RKO (cell line): ENCODE measurements around the gene GASK1B.

Experiments
- DNase-seq: peaks from one replicate; pipeline ENCODE4 v3.0.0-alpha.2; 2016; ENCODE audit warnings: low spot score

Gene GASK1B

DNA sequence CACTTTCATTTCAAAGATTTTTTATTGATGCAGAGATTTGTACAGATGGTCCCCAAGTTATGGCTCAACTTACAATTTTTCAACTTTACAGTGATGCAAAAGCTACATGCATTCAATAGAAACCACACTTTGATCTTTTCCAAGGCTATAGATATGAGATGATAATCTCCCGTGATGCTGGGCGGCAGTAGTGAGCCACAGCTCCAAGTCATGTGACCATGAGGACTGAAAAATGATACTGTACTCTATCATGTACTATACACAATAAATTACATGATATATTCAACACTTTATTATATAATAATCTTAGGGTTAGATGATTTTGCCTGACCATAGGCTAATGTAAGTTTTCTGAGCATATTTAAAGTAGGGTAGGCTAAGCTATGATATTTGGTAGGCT is 14.0 kb upstream of the GASK1B start:
- no peak for DNase-seq

- DNase-seq: peak; percentile 31
Observed at GRCh38 chr4:158182736-158183135, 9.9 kb upstream of the GASK1B start.

DNA sequence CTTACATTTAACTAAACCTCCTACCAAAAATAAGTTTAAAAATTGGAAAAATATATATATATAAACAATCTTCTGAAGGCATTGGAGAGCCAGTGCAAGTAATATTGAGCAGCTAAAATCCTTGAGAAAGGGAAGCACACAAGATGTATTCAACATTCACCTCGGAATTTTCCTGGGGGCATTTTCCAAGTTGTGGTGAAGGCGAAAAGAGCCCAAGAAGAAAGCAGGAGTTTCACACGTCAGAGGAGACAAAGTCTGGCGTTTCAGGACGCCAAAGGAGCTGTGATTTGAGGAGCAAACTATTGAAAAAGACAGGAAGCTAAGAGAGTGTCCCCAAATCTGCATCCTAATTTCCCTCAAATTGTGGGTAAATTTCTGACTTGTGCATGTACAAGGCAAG is 9.1 kb upstream of the GASK1B start:
- DNase-seq: no peak

DNA sequence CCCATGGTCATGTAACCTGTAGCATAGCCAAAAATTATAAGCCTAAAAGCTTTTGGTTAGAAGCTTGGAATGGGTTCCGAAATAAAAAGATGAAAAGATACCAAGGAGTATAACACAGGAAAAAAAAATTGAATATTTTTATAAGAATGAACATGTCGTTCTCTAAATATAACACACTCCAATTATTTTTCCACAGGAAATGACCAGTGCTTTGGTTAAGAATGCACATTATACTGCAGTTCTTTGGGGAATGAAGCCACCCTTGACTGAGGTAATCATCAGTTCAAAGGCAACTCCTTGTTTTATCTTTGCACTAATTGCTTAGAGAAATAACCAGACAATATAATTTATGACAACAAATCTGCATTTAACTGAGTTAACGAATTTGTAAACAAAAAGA is 6.6 kb upstream of the GASK1B start:
- no peak for DNase-seq

- DNase-seq: no peak
Observed at GRCh38 chr4:158176776-158177175, 4.0 kb upstream of the GASK1B start.

GRCh38 chr4:158176108-158176507 is 3.3 kb upstream of the GASK1B start:
- peak; percentile 61 for DNase-seq

DNA sequence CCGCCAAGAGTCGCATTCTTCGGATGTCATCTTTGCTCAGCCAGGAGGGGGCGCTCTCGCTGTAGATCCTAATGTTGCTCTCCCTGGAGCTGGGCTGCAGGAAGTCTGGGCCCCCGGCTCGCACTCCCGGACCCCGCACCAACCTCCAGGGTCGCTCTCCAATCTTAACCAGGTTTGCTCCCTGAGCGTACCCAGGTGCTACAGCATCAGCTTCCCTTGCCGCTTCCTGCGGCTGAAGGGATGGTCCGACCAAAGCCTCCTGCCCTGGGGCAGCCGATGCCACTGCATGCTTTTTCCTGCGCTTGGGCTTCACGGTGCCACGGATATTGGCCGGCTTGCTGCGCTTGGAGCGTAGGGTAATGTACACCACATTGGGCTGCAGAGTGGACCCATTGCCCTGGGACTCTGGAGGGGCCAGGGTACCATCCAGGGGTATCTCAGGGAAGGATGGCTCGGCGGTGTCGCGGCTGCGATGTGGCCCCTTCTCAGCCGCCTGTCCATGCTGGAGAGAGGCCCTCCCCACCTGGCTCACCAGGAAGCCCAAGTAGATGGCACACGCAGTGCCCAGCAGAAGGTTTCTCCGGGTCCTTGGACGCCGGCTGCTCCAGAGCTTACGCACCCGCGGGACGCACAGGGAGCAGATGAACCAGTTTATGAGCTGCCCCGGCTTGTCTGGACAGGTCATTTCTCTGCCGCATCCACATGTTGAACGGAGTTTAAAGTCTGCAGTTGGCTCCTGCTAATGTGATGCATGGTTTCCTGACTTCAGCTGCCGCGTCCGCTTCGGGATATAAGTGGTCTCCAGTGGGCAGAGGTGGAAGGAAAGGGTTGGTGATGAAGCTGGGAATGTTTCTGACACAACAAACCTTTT is 1.9 kb downstream of the GASK1B start:
- DNase-seq: no peak

- DNase-seq: no peak
Observed at GRCh38 chr4:158169931-158170690, 2.7 kb downstream of the GASK1B start.

GRCh38 chr4:158169506-158169905 is 3.3 kb downstream of the GASK1B start:
- no peak for DNase-seq

DNA sequence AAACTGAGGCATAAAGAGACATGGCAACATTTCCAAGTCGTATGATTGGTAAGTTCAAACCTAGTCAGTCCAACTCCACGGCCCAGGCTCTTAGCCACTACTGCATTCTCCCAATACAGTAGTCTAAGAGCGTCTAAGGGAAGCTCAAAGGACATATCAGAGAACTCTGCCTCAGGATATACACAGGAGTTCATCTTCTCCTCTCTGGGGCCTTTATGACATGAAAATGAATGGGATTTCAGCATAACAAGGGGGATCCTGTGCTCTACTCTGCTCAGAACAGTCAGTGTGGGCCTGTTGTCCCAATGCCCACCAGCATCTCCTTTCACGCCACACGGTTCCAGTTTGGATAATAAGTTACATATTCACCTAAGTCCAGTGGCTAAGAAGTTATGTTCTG is 4.2 kb downstream of the GASK1B start:
- no peak for DNase-seq

GRCh38 chr4:158166701-158167100 is 6.1 kb downstream of the GASK1B start:
- DNase-seq: no peak

DNA sequence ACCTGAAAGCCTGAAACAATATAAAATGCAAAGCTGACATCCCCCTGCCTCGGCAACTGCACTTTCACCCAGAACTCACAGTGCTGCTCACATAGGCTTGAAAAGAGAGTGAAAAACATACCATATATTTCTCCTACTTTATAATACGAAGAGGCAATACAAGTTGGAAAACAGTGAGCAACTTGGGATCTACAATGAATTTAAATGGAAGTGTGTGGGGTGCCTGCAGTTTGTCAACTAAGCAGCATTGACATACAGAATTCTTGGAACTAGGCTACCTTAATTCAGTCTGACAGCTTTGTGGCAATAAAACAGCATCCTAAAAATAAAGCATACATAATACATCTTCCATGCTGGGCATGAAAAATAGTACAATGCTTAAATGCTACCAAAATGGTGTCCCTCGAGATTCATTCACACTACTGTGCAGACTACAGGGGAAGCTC is 8.0 kb downstream of the GASK1B start:
- DNase-seq: no peak

DNA sequence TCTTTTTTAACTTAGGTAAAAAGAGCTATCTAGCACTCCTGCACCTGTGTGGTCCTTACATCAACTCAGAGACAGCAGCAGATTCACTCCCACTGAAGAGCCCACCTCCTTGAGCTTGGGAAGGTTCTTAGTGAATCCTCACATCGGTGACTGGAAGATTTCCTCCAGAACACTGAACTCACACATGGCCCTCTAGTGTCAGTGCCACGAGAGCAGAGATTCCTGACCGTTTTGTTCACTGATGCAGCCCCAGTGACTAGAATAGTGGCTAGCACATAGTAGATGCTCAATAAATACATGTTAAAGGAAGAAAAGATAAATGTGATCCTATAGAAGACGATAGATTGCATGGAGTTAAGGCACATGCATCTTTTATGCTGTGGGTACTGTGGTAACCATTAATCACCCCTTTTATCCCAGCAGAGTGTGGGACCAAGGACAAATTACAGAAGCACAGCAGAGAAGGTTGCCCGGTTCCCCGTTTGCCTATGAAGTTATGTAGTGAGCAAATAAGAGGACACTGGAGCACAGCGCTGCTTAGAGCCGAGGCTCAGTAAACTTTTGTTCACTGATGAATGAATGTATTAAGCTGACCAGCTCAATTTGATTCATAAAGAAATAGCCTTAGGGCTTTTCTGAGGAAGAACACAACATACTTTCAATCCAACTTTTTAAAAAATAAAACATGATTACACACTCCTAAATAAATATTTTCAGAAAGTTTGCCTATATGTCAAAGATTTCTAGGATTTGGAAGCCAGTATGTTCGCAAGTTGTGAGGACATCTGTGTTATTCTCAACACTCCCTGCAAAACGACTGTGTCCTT is 8.7 kb downstream of the GASK1B start:
- no peak for DNase-seq

DNA sequence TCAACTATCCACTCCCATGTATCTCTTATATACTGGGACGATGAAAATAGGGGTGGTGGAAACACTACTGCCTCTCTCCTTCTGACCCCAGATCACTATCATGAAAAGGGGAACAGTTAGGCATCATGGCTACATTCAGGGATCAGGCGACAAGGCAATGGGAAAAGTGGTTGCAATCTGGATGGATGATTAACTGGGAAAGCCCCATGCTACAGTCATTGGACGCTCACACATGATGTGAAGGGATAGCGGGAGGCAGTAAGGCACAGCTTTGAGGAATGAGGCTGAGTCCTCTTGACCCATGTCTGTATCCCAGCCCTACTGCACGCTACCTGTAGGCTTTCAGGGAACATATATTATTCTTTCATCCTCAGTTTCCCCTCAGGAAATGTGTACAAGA is 10.2 kb downstream of the GASK1B start:
- no peak for DNase-seq

DNA sequence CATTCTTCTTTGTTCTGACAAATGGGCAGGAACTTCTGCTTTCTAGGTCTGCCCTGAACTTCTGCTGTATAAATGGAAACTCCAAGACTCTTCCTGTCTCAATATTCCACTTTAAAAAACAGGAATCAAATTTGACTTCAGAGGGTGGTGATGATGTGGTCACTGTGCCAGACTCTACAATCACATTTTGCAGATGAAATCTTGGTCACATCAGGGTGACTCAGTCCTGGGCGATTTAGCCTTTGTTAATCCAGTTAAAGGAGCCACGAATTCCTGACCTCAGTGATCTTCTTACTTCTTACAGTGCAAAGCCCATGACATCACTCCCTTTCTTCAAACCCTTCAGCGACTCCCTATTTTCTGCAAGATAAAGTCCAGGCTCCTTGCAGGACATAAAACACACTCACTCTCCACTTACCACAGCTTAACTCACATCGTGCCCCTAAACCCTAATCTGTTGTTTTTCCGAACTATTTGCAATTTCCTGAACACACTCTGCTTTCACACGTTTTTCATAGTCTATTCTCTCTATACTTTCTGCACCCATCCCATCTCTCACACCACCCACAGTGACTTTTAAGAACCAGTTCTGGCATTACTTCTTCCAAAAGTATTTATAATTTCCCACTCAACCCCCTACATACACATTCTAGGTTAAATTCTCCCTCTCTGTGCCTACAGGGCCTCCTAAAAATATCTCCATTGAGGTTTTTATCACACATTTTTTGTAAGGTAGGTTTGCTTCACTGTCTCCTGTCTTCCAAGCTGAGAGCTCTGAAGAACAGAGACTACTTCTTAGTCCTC is 11.1 kb downstream of the GASK1B start:
- peak; percentile 57 for DNase-seq

DNA sequence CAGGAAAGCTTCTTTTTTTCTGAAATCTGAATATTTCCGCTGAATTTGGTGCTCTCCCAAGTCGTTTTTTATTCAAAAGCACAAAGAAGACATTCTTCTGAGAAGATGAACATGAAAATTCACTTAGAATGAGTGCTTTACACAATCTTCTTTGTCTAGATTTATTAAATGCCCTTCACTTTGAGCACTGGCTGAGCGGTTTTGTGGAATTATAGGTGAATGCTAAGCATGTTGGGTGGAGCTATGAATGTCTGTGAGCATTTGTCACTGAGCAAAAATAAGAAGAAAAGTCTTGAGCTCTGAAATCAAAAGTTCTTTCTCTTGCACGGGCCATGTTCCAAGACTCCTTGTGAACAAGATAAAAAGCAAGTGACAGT is 13.1 kb downstream of the GASK1B start:
- no peak for DNase-seq

GRCh38 chr4:158159054-158159717 is 13.6 kb downstream of the GASK1B start:
- no peak for DNase-seq

- DNase-seq: no peak
Observed at GRCh38 chr4:158157412-158157811, 15.4 kb downstream of the GASK1B start.

- no peak for DNase-seq
Observed at GRCh38 chr4:158155656-158156356, 17.0 kb downstream of the GASK1B start.

- DNase-seq: no peak
Observed at GRCh38 chr4:158147151-158147550, 25.7 kb downstream of the GASK1B start.
